HG02759 (cell line): ENCODE results near the gene APOBEC3H.

Source experiments
- ATAC-seq: cut with Tn5 transposase; IDR thresholded peaks from one replicate; pipeline ENCODE4 v1.9.1; 2021; ENCODE audit warnings: mild to moderate bottlenecking, moderate library complexity; ENCODE audit not compliant: unreplicated experiment

Gene APOBEC3H

GRCh38 chr22:39080052-39080762, 16.8 kb upstream of the APOBEC3H start:
- ATAC-seq = no peak

DNA sequence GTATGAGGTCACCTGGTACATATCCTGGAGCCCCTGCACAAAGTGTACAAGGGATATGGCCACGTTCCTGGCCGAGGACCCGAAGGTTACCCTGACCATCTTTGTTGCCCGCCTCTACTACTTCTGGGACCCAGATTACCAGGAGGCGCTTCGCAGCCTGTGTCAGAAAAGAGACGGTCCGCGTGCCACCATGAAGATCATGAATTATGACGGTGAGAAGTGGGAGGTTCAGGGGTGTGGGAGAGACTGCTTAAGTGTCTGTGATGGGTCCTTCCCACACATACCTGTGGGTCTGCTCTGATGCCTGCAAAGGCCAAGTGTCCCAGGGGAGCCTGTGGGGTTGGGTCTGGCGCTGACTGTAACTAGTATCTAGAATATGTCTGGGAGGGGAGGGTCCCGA, 16.0 kb upstream of the APOBEC3H start:
- no peak for ATAC-seq

DNA sequence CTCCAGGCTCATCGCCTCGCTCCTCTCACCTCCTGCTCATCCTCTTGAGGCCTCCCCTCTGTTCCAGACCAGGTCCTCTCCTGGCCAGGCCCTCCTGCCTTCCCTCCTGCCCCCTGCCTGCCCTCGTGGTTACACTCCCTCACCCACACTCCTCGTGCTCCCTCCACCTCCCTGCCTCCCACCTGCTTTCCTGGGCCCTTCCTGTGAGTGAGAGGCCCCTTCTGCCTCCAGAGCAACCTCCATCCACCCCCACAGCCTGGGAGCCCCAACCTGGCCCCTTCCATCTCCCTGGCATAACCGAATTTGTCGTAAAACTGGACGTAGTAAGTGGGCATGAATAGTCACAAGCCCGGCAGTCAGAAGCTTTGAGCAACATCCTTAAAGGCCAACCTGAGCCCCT, 15.4 kb upstream of the APOBEC3H start:
- ATAC-seq = no peak

DNA sequence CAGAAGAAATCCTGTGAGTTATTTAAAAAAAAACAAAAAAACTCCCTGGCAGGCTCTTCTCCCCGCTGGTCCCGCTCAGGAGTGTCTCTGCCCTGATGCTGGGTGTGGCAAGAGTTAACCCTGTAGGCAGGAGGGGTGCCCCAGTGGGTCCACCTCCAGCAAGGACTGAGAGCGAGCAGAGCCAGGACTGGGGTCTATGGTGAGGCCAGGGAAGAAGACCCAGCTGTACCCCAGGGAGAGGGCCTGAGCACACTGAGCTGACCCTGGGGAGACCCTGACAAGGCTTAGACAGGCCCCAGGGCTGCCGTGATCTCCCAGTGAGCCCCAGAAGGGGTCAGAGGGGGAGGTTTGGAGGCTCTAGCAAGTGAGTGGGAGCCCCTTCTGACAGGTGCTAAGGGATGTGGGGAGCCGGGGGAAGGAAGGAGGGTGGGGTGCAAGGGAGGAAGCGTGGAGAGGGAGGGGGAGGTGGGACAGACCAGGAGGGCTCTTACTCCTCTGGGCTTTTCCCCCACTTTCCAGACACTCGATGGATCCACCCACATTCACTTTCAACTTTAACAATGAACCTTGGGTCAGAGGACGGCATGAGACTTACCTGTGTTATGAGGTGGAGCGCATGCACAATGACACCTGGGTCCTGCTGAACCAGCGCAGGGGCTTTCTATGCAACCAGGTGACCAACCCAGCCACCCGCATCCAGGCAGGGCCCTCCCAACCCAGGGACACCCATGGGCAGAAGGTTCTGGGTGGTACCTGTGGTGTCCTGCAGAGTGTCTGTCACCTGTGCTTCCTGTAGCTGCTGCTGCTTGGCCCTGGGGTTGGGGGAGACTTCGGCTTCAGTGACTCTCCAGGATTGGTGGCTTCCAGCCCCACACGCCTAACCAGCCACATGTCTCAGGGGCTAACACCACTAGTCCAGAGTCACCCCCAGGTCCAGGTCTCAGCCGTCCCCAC, 13.6 kb upstream of the APOBEC3H start:
- no peak for ATAC-seq

GRCh38 chr22:39084666-39085065, 12.4 kb upstream of the APOBEC3H start:
- no peak for ATAC-seq

GRCh38 chr22:39087098-39087497, 9.9 kb upstream of the APOBEC3H start:
- ATAC-seq = no peak

GRCh38 chr22:39087881-39088684, 9.0 kb upstream of the APOBEC3H start:
- ATAC-seq = no peak

GRCh38 chr22:39088685-39089032, 8.4 kb upstream of the APOBEC3H start:
- no peak for ATAC-seq

DNA sequence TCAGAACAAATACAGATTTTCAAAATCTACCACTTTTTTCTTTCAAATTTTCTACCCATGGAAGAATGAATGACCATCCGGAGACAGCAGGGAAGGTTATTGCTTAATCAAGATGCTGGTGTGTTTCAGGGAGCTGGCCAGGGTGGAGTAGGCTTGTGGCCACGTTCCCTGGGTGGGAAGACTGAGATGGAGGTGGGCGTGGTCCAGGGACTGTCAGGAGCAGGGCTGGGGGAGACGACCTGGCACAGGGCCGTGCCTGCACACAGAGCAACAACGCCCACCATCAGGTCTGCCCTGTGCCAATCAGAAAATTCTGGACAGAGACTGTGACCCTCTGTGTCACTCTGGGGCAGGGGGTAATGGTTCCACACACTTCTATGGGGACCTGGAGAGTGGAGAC, 7.1 kb upstream of the APOBEC3H start:
- ATAC-seq = no peak

- ATAC-seq = no peak
These were observed 6.5 kb upstream of the APOBEC3H start for GRCh38 chr22:39090426-39091064.

GRCh38 chr22:39091126-39092081, 5.6 kb upstream of the APOBEC3H start:
- no peak for ATAC-seq

- no peak for ATAC-seq
These were observed 4.8 kb upstream of the APOBEC3H start for GRCh38 chr22:39092111-39092862.

GRCh38 chr22:39094717-39095389, 2.2 kb upstream of the APOBEC3H start:
- ATAC-seq = no peak

GRCh38 chr22:39095971-39096370, 1.1 kb upstream of the APOBEC3H start:
- no peak for ATAC-seq

- ATAC-seq = no peak
These were observed 982 bp downstream of the APOBEC3H start for GRCh38 chr22:39098026-39098425.

DNA sequence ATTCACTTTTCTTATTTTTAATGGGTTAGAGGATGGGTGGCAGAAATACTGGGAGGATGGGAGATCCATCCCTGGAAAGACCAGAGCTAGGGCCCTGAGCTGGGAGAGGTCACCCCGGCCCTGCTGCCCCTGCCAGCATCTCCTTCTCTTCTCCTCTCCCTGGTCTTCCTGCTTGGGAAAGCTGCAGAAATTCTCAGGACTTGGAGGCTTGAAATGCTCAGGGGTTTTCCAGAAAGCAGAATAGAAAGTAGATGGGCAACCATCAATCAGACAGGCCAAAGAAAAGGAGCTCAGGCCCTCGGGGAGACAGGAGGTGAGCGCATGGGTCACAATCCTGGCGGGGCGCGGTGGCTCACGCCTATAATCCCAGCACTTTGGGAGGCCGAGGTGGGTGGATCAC, 1.5 kb downstream of the APOBEC3H start:
- no peak for ATAC-seq

GRCh38 chr22:39101226-39101625, 4.2 kb downstream of the APOBEC3H start:
- no peak for ATAC-seq

DNA sequence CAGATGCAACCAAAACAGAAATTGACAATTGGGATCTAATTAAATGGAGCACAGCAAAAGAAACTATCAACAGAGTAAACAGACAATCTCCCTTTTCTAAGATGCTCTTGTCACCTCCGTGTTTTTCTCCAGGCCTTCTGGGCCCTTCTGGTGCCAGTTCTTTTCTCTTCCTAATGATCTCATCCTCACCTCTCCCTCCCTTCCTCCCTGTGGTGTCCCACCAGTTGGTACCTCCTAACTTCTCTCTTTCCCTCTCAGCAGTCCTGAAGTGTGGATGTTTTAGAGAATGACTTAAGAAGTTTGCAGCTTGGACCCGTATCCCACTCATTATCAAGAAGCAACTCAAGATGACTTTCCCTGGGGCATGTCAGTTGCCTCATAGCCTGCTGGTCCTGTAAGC, 6.4 kb downstream of the APOBEC3H start:
- ATAC-seq = no peak

DNA sequence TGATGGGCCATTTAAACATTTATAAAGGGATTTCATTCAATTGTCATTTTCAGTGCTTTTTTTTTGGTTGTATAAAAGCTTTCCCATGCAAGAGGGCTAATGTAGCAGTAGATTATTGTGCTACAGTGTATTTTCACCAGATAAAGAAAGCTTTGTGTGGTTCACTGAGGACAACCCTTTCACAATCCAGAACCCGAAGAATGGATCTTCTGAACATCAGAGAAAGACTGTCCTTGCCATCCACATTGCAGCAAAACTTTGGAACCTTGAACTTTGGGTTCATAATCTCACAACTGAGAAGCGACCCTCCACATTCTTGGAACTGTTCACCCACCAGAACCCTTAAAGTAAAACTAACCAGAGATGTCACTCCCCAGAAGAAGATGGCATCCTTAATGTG, 9.3 kb downstream of the APOBEC3H start:
- no peak for ATAC-seq
